NT2/D1 (cell line): Measurements from ENCODE around the gene ACOX2.

Experiments used
- DNase-seq: peaks from one replicate; pipeline ENCODE4 v3.0.0-alpha.2; 2011; ENCODE audit warnings: low read depth, low spot score
- H3K27me3 ChIP-seq: 2 replicates; pipeline ENCODE4 v1.6.0; 2011; ENCODE audit warnings: mild to moderate bottlenecking; ENCODE audit not compliant: insufficient read length, insufficient read depth
- H3K36me3 ChIP-seq: 2 replicates; pipeline ENCODE4 v1.6.1; 2011; ENCODE audit warnings: mild to moderate bottlenecking, low read length, mixed read lengths; ENCODE audit not compliant: insufficient read depth, insufficient read length
- H3K4me1 ChIP-seq: 2 replicates; pipeline ENCODE4 v1.5.1; 2011; ENCODE audit not compliant: insufficient read depth, insufficient read length
- H3K4me3 ChIP-seq: 2 replicates; pipeline ENCODE4 v1.5.1; 2011; ENCODE audit warnings: low read depth; ENCODE audit not compliant: insufficient read length
- H3K9ac ChIP-seq: 2 replicates; pipeline ENCODE4 v1.6.0; 2011; ENCODE audit warnings: low read depth; ENCODE audit not compliant: insufficient read length
- H3K9me3 ChIP-seq: 2 replicates; pipeline ENCODE4 v1.5.1; 2011; ENCODE audit warnings: mild to moderate bottlenecking, low read length; ENCODE audit not compliant: insufficient read depth
- SUZ12 ChIP-seq: IDR thresholded peaks from 2 replicates; pipeline ENCODE4 v1.6.1; 2011; ENCODE audit not compliant: insufficient read length, insufficient read depth; ENCODE audit errors: extremely low read depth
- YY1 ChIP-seq: IDR thresholded peaks from 2 replicates; pipeline ENCODE4 v1.6.1; 2011; ENCODE audit not compliant: insufficient read length, insufficient read depth
- ZNF274 ChIP-seq: IDR thresholded peaks from 2 replicates; pipeline ENCODE4 v1.6.1; 2011; ENCODE audit warnings: mild to moderate bottlenecking, low read depth, low read length

Gene ACOX2

GRCh38 chr3:58514405-58514804 lies 22.6 kb downstream of the ACOX2 start:
- Histone ChIP-seq H3K36me3 (no peaks in the 10 kb centered on the region), H3K9me3 (no peaks in the 10 kb centered on the region), H3K27me3 (no peaks in the 10 kb centered on the region), H3K4me1 (no peaks in the 10 kb centered on the region), H3K4me3 (no peak overlapping the region), H3K9ac (no peak overlapping the region)
- DNase-seq, result no peak
- no peak for TF ChIP-seq YY1
- TF ChIP-seq SUZ12, result no peak
- no peak for TF ChIP-seq ZNF274

- no peaks in the 10 kb centered on the region for H3K9me3 ChIP-seq
- no peak for DNase-seq
- H3K27me3 ChIP-seq, result no peaks in the 10 kb centered on the region
- no peak for TF ChIP-seq ZNF274
- TF ChIP-seq SUZ12, result no peak
- no peak overlapping the region for H3K4me3 ChIP-seq
- no peak overlapping the region for H3K9ac ChIP-seq
- no peaks in the 10 kb centered on the region for H3K4me1 ChIP-seq
- H3K36me3 ChIP-seq, result peaks cover 7% of the 10 kb centered on the region
These were observed 28.6 kb downstream of the ACOX2 start for GRCh38 chr3:58508437-58508836.

- H3K27me3 ChIP-seq, result no peaks in the 10 kb centered on the region
- H3K36me3 ChIP-seq, result peaks cover 14% of the 10 kb centered on the region
- DNase-seq, result no peak
- no peaks in the 10 kb centered on the region for H3K4me1 ChIP-seq
- H3K9ac ChIP-seq, result no peak overlapping the region
- H3K4me3 ChIP-seq, result no peak overlapping the region
- no peaks in the 10 kb centered on the region for H3K9me3 ChIP-seq
- TF ChIP-seq YY1, result no peak
- TF ChIP-seq ZNF274, result no peak
- TF ChIP-seq SUZ12, result no peak
These were observed 29.5 kb downstream of the ACOX2 start for GRCh38 chr3:58507356-58508078.

DNA sequence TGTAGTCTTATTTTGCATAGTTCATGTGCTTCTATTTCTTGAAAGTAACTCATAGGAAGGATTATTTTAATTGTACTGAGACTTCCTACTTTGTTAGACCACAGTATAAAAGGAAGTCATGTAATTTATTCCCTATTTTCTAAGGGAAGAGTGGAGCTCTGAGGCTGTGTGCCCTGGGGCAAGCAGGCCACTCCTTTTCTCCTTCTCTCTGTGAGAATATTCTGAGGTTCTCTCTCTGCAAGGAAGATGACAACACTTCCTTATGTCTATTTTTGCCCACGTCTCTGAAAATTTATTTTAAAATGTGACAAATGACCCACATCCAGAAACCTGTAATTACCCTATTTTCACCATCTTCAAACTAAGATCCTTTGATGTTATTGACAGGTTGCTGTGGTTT lies 34.1 kb downstream of the ACOX2 start:
- no peaks in the 10 kb centered on the region for H3K4me1 ChIP-seq
- H3K27me3 ChIP-seq, result no peaks in the 10 kb centered on the region
- TF ChIP-seq YY1 (no peak), SUZ12 (no peak), ZNF274 (no peak)
- no peak overlapping the region for H3K4me3 ChIP-seq
- H3K9ac ChIP-seq, result no peak overlapping the region
- H3K9me3 ChIP-seq, result no peaks in the 10 kb centered on the region
- no peak for DNase-seq
- H3K36me3 ChIP-seq, result peaks cover 44% of the 10 kb centered on the region

DNA sequence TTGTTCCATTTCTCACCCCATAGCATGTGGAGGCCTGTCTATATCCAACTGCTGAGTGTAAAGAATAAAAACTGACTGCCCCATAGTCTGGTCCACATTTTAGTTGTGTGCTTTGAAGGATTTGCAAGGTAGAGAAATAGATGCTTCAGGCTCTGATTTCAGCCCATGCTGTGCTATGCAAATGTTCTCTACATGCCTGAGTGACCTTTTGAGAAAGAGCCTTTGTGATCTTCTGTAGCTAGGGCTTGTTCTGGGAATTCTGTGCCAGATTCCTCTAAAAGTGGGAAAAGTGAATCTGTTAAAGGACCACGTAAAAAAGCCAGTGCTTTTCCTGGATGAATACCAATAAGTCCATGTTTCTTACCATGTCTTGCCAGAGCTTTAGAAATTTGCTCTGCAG lies 39.9 kb downstream of the ACOX2 start:
- H3K36me3 ChIP-seq, result peaks cover 28% of the 10 kb centered on the region
- no peaks in the 10 kb centered on the region for H3K4me1 ChIP-seq
- H3K9me3 ChIP-seq, result no peaks in the 10 kb centered on the region
- no peaks in the 10 kb centered on the region for H3K27me3 ChIP-seq
- no peak overlapping the region for H3K4me3 ChIP-seq
- DNase-seq, result peak; percentile 68
- TF ChIP-seq SUZ12 (no peak), ZNF274 (no peak), YY1 (no peak)
- H3K9ac ChIP-seq, result no peak overlapping the region

- Histone ChIP-seq H3K27me3 (no peaks in the 10 kb centered on the region), H3K9ac (no peak overlapping the region), H3K4me3 (no peak overlapping the region), H3K4me1 (no peaks in the 10 kb centered on the region), H3K9me3 (no peaks in the 10 kb centered on the region), H3K36me3 (peaks cover 20% of the 10 kb centered on the region)
- TF ChIP-seq ZNF274 (no peak), SUZ12 (no peak), YY1 (no peak)
- no peak for DNase-seq
These were observed 40.7 kb downstream of the ACOX2 start for GRCh38 chr3:58496206-58496857.

GRCh38 chr3:58495101-58495500 lies 41.9 kb downstream of the ACOX2 start:
- no peaks in the 10 kb centered on the region for H3K27me3 ChIP-seq
- TF ChIP-seq SUZ12, result no peak
- TF ChIP-seq YY1, result no peak
- no peak for TF ChIP-seq ZNF274
- no peaks in the 10 kb centered on the region for H3K4me1 ChIP-seq
- DNase-seq, result no peak
- no peaks in the 10 kb centered on the region for H3K9me3 ChIP-seq
- H3K36me3 ChIP-seq, result peaks cover 11% of the 10 kb centered on the region
- H3K4me3 ChIP-seq, result no peak overlapping the region
- H3K9ac ChIP-seq, result no peak overlapping the region
